Activated CD8-positive, alpha-beta memory T cell treated with anti-CD3 and anti-CD28 coated beads for 36 hours (primary cell): ENCODE results near the gene C22orf31. TPM values are rescaled to one million over a fixed set of nuclear protein-coding genes. Genes with fewer than 3 reads are reported as not detected.

Experiments used
- CTCF ChIA-PET: fragments of 350-600 bp; sonication (Branson Sonifier 250); formaldehyde crosslinking; loops from one replicate; lab custom pipeline; 2021; ENCODE audit warnings: antibody characterized with exemption; lab: Charles Lee
- POLR2A ChIA-PET: fragments of 350-600 bp; sonication (Branson Sonifier 250); formaldehyde crosslinking; loops from one replicate; lab custom pipeline; 2021; ENCODE audit warnings: antibody characterized with exemption; lab: Charles Lee
- total RNA-seq, 2 experiments: library from RNA; stranded (reverse); gene quantifications; one replicate each; pipeline ENCODE4 v1.2.3, GENCODE V29; 2021

C22orf31 gene
- total RNA-seq, 2 experiments from 2014 or later, result not detected

- ChIA-PET CTCF (no interaction called here), POLR2A (no interaction called here)
Measured at GRCh38 chr22:29082826-29083545, 21.4 kb upstream of the C22orf31 start.

- CTCF ChIA-PET, result no interaction called here
- POLR2A ChIA-PET, result no interaction called here
Measured at GRCh38 chr22:29081517-29082236, 20.0 kb upstream of the C22orf31 start.

- ChIA-PET POLR2A (no interaction called here), CTCF (no interaction called here)
Measured at GRCh38 chr22:29080106-29080975, 18.7 kb upstream of the C22orf31 start.

- ChIA-PET POLR2A (no interaction called here), CTCF (interaction anchor here (1.5 kb wide), 1 partner anchor 166 kb away, joined by 3 read pairs; no protein-coding TSS in a partner anchor)
Measured at GRCh38 chr22:29079218-29079901, 17.7 kb upstream of the C22orf31 start.

GRCh38 chr22:29078869-29079207, 17.2 kb upstream of the C22orf31 start:
- CTCF ChIA-PET, result interaction anchor here (1.5 kb wide), 1 partner anchor 166 kb away, joined by 3 read pairs; no protein-coding TSS in a partner anchor
- POLR2A ChIA-PET, result no interaction called here

- POLR2A ChIA-PET, result no interaction called here
- CTCF ChIA-PET, result interaction anchor here (1.2 to 1.5 kb wide), 2 partner anchors 76 to 167 kb away, joined by 3 read pairs; no protein-coding TSS in a partner anchor
Measured at GRCh38 chr22:29078036-29078868, 16.6 kb upstream of the C22orf31 start.

GRCh38 chr22:29074276-29074772, 12.7 kb upstream of the C22orf31 start:
- CTCF ChIA-PET, result no interaction called here
- POLR2A ChIA-PET, result no interaction called here

GRCh38 chr22:29073618-29074275, 12.1 kb upstream of the C22orf31 start:
- POLR2A ChIA-PET, result no interaction called here
- CTCF ChIA-PET, result no interaction called here

- ChIA-PET POLR2A (no interaction called here), CTCF (no interaction called here)
Measured at GRCh38 chr22:29072979-29073617, 11.5 kb upstream of the C22orf31 start, which contains the start of gene KREMEN1. Gene KREMEN1 (plus strand): TSS chr22:29073035. CDS start chr22:29073131, 96 bp downstream.

GRCh38 chr22:29072193-29072978, 10.8 kb upstream of the C22orf31 start:
- CTCF ChIA-PET, result no interaction called here
- POLR2A ChIA-PET, result no interaction called here

- CTCF ChIA-PET, result no interaction called here
- POLR2A ChIA-PET, result no interaction called here
Measured at GRCh38 chr22:29071261-29072045, 9.8 kb upstream of the C22orf31 start.

- CTCF ChIA-PET, result no interaction called here
- POLR2A ChIA-PET, result no interaction called here
Measured at GRCh38 chr22:29070490-29070889, 8.9 kb upstream of the C22orf31 start.

GRCh38 chr22:29069463-29069862, 7.8 kb upstream of the C22orf31 start:
- ChIA-PET POLR2A (no interaction called here), CTCF (no interaction called here)

GRCh38 chr22:29065468-29066190, 4.0 kb upstream of the C22orf31 start:
- CTCF ChIA-PET, result interaction anchor here (1.0 kb wide), 1 partner anchor 180 kb away, joined by 3 read pairs; no protein-coding TSS in a partner anchor
- POLR2A ChIA-PET, result no interaction called here

GRCh38 chr22:29062286-29062821, 723 bp upstream of the C22orf31 start:
- ChIA-PET POLR2A (no interaction called here), CTCF (no interaction called here)
